DOHH2 (cell line): ENCODE measurements around the gene DTHD1.

Source experiments
- CTCF ChIP-seq: fragments of 200-600 bp; sonication (generic); IDR thresholded peaks from one replicate; pipeline ENCODE4 v1.5.1; 2014; ENCODE audit warnings: antibody characterized with exemption, mild to moderate bottlenecking, low read depth, low read length; ENCODE audit not compliant: poor library complexity, severe bottlenecking
- EZH2phosphoT487 ChIP-seq: fragments of 200-600 bp; sonication (generic); IDR thresholded peaks from 2 replicates; pipeline ENCODE4 v1.6.1; 2017; ENCODE audit warnings: borderline replicate concordance, mild to moderate bottlenecking, antibody characterized with exemption, low read length, moderate library complexity, mixed read lengths

GRCh38 chr4:36282503-36283030, 1.2 kb downstream of the DTHD1 start:
- TF ChIP-seq CTCF (no peak), EZH2phosphoT487 (no peak)
